HG02973 (cell line): Measurements from ENCODE around the gene PCBP1.
"Not testable (repeated sequence)": the region's sequence is repeated elsewhere in the genome, so short reads cannot be mapped to it uniquely, and the experiment has no call there.

Experiments
- ATAC-seq: cut with Tn5 transposase; IDR thresholded peaks from one replicate; pipeline ENCODE4 v1.9.1; 2021; ENCODE audit warnings: moderate library complexity; ENCODE audit not compliant: unreplicated experiment

PCBP1 gene

DNA sequence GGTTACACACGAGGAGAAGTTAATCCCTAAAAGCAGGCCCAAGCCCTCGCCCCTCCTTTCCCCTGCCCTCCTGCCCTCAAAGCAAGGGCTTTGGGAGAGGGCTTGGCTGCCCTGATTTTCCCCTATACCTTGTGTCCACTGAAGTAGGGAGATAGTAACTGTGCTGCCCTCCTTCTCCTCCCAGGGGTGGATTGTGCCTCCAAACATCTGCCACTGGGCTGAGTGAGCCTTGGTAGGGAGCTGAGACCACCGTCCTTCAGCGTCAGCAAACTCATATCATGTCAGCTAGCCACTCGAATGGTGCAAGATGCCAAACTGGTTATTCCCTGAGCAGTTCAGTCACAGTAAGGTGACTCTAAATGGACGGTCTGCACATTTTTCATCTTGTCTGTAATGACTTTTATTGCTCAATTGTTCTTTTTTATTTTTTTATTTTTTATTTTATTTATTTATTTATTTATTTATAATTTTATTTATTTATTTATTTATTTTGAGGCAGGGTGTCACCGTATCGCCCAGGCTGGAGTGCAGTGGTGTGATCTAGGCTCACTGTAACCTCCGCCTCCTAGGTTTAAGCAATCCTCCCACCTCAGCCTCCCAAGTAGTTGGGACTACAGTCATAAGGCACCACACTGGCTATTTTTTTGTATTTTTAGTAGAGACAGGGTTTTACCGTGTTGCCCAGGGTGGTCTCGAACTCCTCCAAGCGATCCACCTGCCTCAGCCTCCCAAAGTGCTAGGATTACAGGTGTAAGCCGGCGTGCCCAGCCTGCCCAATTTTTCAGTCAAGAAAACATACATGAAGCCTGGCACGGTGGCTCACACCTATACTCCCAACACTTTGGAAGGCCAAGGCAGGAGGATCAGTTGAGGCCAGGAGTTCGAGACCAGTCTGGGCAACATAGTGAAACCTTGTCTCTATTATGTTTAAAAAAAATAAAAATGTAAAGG is 8.7 kb downstream of the PCBP1 start:
- no peak for ATAC-seq

DNA sequence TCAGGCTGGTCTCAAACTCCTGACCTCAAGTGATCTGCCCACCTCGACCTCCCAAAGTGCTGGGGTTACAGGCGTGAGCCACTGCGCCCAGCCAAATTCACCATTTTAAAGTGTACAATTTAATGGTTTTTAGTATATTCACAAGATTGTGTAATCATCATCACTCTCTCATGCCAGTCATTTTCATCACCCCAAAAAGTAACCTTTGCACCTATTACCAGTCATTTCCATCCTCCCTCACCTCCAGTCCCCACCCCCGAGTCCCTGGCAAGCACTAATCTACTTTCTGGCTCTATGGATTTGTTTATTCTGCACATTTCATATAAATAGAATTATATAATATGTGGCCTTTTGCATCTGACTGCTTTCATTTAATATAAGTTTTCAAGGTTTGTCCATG is 10.8 kb downstream of the PCBP1 start:
- ATAC-seq = no peak

DNA sequence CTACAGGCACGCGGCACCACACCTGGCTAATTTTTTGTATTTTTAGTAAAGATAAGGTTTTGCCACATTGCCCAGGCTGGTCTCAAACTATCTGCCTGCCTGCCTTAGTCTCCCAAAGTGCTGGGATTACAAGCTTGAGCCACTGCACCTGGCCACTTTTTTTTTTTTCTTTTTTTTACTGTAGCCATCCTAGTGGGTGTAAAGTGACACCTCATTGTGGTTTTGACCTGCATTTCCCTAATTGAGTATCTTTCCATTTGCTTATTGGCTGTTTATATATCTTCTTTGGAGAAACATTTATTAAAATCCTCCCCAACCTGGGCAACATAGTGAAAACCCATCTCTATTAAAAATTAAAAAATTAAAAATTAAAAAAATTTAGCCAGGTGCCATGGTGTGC is 12.0 kb downstream of the PCBP1 start:
- ATAC-seq = no peak

DNA sequence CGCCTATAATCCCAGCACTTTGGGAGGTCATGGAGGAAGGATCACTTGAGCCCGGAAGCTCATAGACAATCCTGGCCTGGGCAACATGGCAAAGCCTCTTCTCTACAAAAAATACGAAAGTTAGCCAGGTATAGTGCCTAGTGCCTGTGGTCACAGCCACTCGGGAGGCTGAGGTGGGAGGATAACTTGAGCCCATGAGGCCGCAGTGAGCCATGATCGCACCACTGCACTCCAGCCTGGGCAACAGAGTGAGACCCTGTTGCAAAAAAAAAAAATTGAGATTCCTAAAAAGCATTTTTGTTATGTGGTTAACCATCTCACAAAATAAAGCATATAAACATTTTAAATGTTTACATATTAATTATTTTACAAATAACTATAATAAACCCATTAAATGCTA is 13.9 kb downstream of the PCBP1 start:
- ATAC-seq = no peak

DNA sequence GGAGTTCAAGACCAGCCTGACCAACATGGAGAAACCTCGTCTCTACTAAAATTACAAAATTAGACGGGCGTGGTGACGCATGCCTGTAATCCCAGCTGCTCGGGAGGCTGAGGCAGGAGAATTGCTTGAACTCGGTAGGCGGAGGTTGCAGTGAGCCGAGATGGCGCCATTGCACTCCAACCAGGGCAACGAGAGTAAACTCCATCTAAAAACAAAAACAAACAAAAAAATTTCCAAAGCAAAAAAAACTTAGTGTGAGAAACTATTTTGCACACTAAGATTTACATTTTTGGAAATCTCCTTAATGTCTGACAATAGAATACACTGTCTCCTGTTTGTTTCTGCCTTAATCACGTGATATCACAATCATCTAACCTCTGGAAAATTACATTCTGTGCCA is 14.4 kb downstream of the PCBP1 start:
- ATAC-seq = not testable (repeated sequence)

DNA sequence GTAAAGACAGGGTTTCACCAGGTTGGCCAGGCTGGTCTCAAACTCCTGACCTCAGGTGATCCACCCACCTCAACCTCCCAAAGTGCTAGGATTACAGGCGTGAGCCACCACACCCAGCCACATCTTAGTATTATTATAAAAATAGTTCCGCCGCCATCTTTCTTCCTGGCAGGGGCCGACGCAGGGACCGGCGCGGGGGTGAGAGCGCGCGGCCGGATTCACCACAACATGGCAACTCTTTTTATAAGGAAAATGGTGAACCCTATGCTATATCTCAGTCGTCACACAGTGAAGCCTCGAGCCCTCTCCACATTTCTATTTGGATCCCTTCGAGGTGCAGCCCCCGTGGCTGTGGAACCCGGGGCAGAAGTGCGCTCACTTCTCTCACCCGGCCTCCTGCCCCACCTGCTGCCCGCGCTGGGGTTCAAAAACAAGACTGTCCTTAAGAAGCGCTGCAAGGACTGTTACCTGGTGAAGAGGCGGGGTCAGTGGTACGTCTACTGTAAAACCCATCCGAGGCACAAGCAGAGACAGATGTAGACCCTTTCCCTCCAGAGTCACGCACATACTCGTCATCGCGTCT is 15.1 kb downstream of the PCBP1 start:
- ATAC-seq = not testable (repeated sequence)

DNA sequence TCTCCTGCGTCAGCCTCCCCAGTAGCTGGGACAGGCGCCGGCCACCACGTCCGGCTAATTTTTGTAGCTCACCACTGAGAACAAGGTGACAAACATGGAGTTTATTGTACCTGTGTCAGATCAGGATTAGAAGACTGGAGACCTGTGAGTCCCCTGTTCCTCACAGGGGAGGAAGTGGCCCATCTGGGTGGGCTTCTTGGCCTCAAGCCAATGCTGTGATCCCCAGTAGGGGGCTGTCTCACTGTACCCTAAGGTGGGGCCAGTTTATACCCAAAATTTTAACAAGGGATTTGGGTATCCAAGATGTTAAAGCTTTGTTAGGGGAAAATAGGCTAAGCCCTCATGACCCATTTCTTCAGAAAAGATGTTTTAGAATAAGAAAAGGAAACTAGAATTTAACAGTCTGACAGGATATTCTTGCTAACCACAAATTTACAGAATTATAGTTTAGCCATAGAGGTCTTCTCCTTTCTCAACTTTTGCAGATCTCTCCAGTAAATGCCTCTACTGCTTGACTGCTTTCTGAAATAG is 16.3 kb downstream of the PCBP1 start:
- ATAC-seq = no peak

DNA sequence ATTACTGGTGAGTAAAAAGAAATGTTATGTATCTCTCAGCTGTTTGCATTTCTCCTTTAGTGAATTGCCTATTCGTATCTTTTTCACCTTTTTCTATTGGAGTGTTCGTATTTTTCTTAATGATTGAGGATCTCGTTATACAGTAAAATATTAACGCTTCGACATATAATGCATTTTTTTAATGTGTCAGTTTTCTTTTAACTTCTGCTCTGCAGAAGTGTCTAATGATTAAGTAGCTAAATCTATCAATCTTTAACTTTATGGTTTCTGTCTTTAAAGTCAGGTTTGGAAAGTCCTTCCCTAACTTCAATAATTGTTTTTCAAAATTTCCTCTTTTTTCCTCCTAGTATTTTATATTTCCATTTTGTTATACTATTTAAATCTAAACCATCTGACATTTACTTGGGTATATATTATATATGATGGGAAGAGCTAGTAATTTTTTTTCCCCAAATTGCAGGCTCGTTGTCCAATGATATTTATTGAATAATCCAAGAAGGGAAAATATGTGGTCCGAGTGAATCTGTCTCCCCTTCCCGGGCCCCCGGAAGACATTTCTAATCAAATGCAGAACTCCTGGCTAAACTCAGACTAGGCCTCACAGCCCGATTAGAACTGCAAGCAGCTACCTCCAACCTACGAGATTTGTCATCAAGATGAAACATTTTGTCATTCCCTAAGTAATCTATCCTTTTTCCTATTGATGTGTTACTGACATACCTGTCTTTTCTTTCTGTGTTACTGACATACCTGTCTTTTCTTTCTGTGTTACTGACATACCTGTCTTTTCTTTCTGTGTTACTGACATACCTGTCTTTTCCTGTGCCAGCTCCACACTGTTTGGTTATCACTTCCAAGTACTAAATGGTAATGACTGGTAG is 17.2 kb downstream of the PCBP1 start:
- ATAC-seq = no peak

DNA sequence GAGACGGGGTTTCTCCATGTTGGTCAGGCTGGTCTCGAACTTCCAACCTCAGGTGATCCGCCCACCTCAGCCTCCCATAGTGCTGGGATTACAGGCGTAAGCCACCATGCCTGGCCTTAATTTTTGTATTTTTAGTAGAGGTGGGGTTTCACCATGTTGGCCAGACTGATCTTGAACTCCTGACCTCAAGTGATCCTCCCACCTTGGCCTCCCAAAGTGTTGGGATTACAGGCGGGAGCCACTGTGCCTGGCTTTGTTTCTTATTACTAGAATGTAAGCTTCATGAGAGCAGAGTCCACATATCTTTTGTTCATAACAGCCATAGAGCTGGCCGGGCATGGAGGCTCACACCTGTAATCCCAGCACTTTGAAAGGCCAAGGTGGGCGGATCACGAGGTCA is 18.9 kb downstream of the PCBP1 start:
- not testable (repeated sequence) for ATAC-seq

DNA sequence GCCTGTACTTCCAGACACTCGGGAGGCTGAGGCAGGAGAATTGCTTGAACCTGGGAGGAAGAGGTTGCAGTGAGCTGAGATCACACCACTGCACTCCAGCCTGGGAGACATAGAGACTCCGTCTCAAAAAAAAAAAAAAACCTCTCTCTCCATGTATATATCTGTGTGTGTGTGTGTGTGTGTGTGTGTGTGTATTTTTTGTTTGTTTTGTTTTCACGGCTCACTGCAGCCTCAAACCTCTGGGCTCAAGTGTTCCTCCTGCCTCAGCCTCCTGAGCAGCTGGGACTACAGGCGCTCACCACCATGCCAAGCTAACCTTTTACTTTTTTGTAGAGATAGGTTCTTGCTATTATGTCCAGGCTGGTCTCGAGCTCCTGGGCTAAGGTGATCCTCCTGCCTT is 23.1 kb downstream of the PCBP1 start:
- ATAC-seq = not testable (repeated sequence)

DNA sequence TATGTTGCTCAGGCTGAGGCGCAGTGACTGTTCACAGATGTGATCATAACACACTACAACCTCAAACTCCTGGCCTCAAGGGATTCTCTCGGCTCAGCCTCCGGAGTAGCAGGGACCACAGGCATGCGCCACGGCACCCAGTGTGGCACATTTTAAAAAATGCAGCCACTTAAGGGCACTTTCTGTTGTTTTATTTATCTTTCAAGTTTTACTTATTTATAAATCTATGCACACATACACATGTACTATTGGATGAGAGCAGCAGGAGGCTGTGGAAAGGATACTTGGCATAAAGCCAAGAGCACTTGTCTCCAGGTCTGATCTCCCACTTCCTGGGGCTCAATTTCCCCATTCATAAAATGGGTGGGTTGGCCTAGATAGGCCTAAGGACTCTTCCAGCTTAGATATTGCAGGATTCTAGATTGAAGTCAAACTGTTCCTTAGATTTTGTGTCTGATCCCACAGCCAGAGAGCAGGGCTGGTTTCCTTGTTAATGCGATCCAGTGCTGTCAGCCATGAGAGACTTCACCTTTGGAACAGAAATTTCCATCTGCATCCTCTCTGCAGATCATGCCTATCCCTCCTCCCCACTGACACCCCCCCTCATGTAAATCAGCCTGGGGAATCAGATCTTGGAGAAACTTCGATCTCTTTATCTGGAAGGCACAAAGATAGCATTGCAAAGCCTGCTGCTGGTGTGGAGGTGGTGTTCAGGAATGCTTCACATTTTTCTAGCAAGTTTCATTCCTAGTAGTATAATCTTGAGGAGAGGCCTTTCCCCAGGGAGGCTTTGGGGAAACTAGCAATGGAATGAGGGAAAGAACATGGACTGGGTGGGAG is 24.7 kb downstream of the PCBP1 start:
- no peak for ATAC-seq

DNA sequence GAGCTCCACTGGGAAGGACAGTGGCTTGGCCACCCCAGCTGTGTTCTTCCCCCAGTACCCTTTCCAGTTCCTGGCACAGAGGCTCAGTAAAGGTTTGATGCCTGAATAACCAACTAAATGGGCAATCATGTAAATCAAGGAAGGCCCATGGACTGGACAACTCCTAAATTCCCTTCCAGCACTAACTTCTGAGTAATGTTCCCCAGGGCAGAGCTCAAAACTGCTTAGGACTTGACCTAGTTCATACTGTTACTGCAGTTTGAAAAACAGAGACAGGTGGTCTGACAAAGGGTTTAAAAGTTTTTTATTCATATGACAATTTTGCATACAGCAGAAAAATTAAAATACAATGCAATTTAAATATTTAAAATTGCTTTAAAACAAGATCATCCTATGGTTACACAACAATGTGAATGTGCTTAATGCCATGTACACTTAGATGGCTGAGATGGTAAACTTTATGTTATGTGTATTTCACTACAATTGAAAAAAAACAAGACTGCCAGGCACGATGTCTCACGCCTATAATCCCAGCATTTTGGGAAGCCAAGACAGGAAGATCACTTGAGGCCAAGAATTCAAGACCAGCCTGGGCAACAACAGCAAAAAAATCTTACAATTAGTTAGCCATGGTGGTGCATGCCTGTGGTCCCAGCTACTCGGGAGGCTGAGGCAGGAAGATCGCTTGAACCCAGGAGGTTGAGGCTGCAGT is 26.2 kb downstream of the PCBP1 start:
- no peak for ATAC-seq

DNA sequence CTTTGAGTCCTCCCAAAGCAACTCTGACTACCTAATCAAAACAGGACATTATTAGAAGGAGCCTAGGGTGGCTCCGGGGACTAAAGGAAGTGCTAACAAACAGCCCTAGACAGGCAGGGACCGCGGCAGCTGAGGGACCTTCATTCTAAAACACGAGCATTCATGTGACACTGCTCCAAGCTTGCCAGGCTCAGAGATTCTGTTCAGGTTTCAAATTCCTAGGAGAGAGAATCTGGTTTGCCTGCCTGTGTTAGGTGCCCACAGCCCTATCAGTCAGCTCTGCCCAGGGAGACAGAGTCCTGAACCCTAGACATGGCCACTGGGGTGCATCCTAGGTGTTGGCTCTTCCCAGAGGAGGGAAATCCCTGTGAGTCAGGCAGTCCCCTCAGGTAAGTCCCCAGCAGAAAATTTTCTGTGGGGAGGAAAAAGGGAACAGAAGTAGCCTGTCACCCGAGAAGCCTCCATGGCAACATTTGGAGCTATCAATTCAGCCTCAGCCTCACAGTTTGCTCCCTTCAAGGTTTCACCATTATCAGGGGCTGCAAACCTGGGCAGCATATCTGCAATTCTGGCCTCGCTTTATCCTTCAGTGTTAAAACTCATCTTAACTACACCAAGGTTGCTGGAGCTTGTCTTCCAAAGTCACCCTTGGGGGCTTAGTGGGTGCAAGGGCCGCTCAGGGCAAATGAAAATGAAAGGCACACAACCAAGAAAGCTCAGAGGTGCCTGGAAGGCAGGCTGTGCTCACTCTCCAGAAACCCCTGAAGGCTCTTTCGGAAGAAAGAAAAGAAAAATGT is 28.6 kb downstream of the PCBP1 start:
- ATAC-seq = peak; percentile 47

DNA sequence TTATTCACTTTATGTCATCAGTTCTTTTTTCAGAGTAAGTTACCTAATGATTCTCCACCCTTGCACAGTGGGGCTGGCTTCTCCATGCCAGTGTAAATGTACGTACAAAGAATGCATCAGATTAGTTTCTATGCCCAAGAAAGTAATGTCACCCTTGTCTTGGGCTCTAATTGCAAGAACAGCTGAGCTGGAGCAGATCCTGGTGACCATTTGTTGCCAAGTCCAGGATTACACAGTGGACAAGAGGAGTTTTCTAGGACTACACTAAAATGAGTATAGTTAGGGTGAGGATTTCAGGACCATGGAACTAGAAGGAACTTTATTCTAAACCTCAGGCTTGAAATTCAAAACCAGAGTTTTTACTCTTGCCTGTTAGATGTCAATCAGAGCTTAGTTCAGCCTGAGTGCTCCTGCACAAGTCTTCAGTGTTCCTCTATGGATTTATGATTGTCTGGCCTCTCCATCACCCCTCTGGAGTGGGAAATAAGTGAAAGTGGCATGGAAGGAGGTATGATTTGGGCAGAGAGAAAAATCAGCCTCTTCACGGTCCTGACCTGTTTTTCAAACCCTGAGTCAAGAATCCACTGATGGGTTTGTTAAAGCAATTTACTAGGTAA is 29.8 kb downstream of the PCBP1 start:
- no peak for ATAC-seq

DNA sequence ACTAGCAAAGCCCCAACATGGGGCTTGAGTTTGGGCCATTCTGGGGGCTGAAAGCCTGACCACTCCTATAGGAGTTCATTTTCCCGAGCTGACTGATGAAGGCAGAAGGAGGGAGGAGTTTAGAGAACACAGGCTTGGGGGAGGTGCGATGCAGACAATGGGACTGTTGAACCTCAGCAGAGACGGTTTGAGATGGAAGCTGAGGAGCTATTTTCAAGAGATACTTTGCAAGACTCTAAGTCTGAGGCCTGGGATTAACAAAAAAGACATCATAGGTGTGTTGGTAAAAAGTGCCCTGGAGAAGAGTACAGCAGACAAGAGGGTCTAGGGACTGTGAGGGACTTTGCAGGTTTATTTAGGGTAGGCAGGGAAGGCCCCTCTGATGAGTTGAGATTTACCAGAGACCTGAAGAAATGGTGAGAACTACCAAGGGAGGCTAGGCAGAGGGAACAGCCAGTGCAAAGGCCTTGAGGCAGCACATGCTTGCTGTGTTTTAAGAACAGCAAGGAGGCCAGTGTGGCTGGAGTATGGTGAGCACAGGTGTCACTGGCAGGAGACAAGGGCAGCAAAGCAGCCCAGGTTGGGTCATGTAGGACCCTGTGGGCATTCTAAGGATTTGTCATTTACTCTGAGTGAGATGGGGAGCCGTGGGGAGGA is 31.6 kb downstream of the PCBP1 start:
- ATAC-seq = no peak

DNA sequence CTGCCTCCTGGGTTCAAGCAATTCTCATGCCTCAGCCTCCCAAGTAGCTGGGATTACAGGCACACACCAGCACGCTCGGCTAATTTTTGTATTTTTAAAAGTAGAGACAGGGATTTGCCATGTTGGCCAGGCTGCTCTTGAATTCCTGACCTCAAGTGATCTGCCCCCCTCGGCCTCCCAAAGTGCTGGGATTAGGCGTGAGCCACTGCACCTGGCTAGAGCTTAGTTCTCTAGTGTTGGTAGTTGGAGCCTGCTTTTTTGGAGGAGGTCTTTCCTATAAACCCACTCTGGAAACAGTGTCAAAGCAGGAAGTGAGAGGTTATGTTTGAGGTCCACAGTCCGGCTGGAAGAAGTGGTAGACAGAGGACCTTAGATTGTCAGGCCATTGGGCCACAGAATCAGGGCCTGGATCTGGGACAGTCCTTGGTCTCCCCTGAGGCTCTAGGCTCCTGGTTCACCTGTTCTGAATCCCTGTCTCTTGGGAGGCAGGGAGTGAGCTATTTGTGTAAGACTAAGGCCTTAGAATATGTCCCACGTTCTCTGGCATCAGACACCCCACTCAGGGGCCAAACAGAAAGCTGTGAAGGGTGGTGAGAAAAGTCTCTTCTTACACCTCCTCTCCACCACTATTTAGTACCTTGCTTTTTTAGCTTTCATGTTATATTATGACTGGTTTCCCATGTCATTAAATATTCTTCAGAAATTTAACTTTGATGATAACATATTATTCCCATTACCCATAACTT is 34.5 kb downstream of the PCBP1 start:
- no peak for ATAC-seq

DNA sequence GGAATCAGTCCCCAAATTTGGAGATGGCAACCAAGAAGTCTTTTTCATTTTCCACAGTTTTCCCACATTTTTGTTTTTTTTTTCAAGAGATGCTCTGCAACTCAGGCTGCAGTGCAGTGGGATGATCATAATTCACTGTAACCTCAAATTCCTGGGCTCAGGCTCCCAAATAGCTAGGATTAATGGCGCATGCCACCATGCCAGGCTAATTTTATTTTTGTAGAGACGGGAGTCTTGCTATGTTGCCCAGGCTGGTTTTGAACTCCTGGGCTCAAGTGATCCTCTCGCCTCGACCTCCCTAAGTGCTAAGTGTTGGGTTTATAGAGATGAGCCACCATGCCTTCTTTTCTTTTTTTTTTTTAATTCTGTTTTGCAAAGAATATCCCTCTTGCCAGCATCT is 35.2 kb downstream of the PCBP1 start:
- no peak for ATAC-seq
